ENCODE data around the gene NDUFS7. TPM values are rescaled to one million over a fixed set of nuclear protein-coding genes. Genes with fewer than 3 reads are reported as not detected.

NDUFS7 gene
- total RNA-seq, 2 donors from 2014 or later, result 234 to 326 TPM

DNA sequence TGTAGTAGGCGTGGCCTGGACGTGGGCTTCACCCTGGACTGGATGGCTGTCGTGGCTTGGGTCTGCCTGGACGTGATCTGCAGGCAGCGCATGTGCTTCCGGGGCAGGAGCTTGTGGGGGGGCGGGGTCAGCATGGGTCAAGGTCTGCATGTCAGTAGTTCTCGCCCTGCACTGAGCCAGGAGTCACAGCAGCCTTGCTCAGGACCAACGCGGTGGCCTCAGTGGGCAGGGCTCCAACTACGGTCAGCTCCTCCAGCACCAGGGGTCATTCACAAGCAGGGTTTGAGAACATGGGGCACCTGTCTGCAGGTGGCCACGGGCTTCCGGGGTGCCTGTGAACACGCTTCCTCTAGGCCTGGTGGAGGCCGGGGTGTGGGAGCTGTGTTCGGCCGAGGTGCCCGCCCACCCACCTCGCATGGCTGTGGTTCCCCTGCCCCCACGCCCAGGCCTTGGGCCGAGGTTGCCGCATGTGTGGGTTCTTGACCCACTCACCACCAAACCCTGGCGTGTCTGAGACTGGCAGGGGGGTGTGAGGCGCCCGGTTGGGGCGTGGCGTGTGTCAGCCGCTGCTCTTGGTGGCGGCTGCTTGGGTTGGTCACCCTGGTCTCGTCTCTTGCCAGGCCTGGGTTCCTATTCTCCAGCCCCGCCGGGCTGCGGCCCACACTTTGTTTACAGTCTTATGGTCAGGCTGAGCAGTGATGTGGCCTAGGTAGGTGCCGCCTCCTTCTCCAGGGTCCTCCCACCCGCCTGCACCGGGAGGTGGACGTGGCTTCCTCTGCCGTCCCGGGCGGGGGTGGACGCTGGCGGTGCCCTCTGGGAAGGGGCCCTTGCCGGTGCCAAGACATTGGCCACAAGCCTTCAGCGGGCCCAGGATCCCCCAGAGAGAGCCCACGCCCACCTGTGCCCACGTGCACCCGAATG, 49.7 kb downstream of the NDUFS7 start:
- H3K27ac ChIP-seq, result no peak overlapping the region
- peaks cover 0 to 20% of the 10 kb centered on the region in 2 donors for H3K4me1 ChIP-seq
- TF ChIP-seq, protein P1, sequence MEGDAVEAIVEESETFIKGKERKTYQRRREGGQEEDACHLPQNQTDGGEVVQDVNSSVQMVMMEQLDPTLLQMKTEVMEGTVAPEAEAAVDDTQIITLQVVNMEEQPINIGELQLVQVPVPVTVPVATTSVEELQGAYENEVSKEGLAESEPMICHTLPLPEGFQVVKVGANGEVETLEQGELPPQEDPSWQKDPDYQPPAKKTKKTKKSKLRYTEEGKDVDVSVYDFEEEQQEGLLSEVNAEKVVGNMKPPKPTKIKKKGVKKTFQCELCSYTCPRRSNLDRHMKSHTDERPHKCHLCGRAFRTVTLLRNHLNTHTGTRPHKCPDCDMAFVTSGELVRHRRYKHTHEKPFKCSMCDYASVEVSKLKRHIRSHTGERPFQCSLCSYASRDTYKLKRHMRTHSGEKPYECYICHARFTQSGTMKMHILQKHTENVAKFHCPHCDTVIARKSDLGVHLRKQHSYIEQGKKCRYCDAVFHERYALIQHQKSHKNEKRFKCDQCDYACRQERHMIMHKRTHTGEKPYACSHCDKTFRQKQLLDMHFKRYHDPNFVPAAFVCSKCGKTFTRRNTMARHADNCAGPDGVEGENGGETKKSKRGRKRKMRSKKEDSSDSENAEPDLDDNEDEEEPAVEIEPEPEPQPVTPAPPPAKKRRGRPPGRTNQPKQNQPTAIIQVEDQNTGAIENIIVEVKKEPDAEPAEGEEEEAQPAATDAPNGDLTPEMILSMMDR (IDR thresholded peaks at IDR 0.05), result no peak
- no peaks in the 10 kb centered on the region for H3K27me3 ChIP-seq
- DNase-seq (ENCODE audit: low spot score), result no peak
- H3K4me3 ChIP-seq, result no peak overlapping the region
- peaks cover 63% of the 10 kb centered on the region for H3K36me3 ChIP-seq
- H3K9me3 ChIP-seq, result no peaks in the 10 kb centered on the region

DNA sequence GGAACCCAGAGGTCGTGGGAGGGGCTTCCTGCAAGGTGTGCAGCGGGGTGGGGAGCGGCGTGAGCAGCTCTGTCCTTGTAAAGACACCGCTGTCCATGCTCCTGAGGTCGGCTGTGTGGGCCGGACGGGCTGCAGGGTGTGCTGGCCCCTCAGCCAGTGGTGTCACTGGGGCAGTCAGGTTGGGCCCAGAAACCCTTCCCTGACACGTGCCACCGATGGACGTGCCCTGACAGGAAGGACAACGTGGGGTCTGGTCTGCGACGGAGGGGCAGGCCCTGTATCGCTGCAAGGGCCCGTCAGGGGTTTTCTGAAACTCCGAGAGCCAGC, 50.3 kb downstream of the NDUFS7 start:
- no peak for DNase-seq (ENCODE audit: low spot score)
- no peak overlapping the region for H3K27ac ChIP-seq
- peaks cover 0 to 21% of the 10 kb centered on the region in 2 donors for H3K4me1 ChIP-seq
- peaks cover 57% of the 10 kb centered on the region for H3K36me3 ChIP-seq
- H3K9me3 ChIP-seq, result no peaks in the 10 kb centered on the region
- TF ChIP-seq, protein P1 (IDR thresholded peaks at IDR 0.05), result no peak
- no peaks in the 10 kb centered on the region for H3K27me3 ChIP-seq
- no peak overlapping the region for H3K4me3 ChIP-seq

DNA sequence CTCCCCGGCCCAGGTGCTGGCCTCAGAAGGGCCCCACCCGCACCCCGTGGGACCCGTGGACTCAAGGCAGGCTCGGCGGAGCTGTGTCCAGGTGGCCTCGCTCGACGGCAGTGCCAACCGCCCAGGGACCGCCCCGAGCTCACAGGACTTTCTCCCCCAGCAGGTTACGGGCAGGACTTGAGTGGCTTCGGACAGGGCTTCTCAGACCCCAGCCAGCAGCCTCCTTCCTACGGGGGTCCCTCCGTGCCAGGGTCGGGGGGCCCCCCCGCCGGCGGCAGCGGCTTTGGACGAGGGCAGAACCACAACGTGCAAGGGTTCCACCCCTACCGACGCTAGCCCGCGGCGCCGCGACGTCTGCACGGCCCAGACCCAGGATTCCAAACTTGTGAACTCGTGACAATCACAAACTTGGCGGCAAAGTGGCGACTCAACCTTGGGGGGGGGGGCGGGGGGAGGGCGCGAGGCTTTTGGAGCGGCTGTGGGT, 50.9 kb downstream of the NDUFS7 start:
- no peaks in the 10 kb centered on the region for H3K27me3 ChIP-seq
- peaks cover 0 to 21% of the 10 kb centered on the region in 2 donors for H3K4me1 ChIP-seq
- no peaks in the 10 kb centered on the region for H3K9me3 ChIP-seq
- TF ChIP-seq, protein P1 (IDR thresholded peaks at IDR 0.05), result no peak
- H3K27ac ChIP-seq, result no peak overlapping the region
- H3K4me3 ChIP-seq, result no peak overlapping the region
- DNase-seq (ENCODE audit: low spot score), result no peak
- H3K36me3 ChIP-seq, result peaks cover 55% of the 10 kb centered on the region

DNA sequence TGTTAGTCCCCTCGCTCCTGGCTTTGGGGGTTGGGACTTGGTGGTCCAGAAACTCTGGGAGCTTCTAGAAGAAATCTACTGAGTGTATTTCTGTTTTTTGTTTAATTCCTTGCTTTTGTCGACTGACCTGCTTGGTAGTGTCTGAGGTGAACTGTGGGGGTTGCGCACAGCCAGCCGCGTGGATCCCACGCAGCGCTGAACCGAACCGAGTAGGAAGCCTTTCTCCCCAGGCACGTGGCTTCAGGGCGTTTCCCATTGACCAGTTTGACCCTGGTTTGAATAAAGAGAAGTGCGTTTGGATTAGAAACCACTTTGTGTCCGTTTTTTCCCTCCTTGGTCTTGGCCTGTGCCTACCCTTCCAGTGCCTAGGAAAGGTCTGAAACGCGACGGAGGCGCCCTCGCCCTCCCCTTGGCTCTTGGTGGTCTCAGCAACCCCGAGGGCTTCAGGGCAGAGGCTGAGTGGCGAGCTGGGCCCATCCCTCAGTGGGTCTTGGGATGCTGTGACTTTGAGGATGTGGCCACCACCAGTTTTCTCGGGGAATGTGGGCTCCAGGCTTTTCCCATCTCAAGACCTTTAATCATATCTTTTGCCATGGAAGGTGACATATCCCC, 51.8 kb downstream of the NDUFS7 start:
- H3K9me3 ChIP-seq, result no peaks in the 10 kb centered on the region
- no peak for DNase-seq (ENCODE audit: low spot score)
- H3K4me3 ChIP-seq, result no peak overlapping the region
- H3K27ac ChIP-seq, result no peak overlapping the region
- H3K27me3 ChIP-seq, result no peaks in the 10 kb centered on the region
- TF ChIP-seq, protein P1 (IDR thresholded peaks at IDR 0.05), result no peak
- H3K36me3 ChIP-seq, result peaks cover 57% of the 10 kb centered on the region
- H3K4me1 ChIP-seq, result peaks cover 0 to 22% of the 10 kb centered on the region in 2 donors

DNA sequence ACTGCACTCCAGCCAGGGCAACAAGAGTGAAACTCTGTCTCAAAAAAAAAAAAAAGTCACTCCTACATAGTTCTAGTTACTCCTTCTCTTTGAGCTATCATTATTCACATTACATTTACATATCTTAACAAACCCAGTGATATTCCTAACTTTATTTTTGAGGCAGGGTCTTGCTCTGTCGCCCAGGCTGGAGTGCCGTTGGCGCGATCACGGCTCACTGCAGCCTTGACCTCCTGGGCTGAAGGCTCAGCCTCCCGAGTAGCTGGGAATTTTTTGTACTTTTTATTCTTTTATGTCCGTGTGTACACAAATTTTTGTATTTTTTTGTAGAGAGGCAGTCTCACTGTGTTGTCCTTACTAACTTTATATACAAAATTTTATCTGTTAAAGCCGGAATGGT, 53.9 kb downstream of the NDUFS7 start:
- no peaks in the 10 kb centered on the region for H3K9me3 ChIP-seq
- TF ChIP-seq, protein P1 (IDR thresholded peaks at IDR 0.05), result no peak
- H3K4me3 ChIP-seq, result peak overlapping the region in 1 of 2 donors; percentile 80
- no peaks in the 10 kb centered on the region for H3K27me3 ChIP-seq
- DNase-seq (ENCODE audit: low spot score), result no peak
- H3K36me3 ChIP-seq, result peaks cover 57% of the 10 kb centered on the region
- no peak overlapping the region for H3K27ac ChIP-seq
- peaks cover 0 to 23% of the 10 kb centered on the region in 2 donors for H3K4me1 ChIP-seq

All from right atrium auricular region (tissue), 2 donors.